Amniotic stem cell (primary cell): ENCODE measurements around the gene DUSP16.

Source experiments
- DNase-seq: peaks from one replicate; lab custom pipeline; 2025; lab: John Stamatoyannopoulos, UW

The DUSP16 gene

GRCh38 chr12:12467688-12468261 lies 94.9 kb downstream of the DUSP16 start:
- no peak for DNase-seq

- DNase-seq = no peak
Measured at GRCh38 chr12:12467264-12467663, 95.4 kb downstream of the DUSP16 start.

DNA sequence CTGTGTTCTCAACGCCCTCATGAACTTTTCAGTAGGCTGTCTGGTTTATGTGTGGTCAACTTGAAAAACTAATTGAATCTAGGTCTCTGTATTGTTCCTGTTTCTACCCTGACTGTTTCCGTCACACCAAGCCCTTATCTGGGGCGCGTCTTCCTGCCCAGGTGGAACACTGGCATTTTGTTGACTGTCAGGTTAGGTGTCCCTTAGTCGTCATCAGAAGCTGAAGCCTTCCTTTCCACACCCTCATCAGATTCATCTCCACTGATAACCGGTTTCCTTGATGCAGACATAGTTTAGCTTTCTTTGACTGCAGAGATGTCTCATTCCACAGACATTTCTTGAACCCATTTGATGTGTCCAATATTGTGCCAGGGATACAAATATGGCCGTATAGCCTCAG lies 96.5 kb downstream of the DUSP16 start:
- DNase-seq = no peak

DNA sequence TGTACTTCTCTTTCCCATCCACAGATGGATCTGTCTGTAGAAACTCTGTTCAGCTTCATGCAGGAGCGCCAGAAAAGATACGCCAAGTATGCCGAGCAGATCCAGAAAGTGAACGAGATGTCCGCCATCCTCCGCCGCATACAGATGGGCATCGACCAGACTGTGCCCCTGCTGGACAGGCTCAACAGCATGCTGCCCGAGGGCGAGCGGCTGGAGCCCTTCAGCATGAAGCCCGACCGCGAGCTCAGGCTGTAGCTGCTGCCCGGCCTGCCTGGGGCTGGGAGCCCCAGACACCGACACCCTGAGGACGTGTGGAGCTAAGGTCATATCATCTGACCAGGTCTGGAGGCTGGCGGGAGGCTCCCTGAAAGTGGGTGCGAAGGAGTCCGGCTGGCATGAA lies 97.1 kb downstream of the DUSP16 start:
- DNase-seq = no peak

GRCh38 chr12:12461923-12462315 lies 100.7 kb downstream of the DUSP16 start:
- no peak for DNase-seq

- no peak for DNase-seq
Measured at GRCh38 chr12:12460935-12461922, 101.4 kb downstream of the DUSP16 start.

DNA sequence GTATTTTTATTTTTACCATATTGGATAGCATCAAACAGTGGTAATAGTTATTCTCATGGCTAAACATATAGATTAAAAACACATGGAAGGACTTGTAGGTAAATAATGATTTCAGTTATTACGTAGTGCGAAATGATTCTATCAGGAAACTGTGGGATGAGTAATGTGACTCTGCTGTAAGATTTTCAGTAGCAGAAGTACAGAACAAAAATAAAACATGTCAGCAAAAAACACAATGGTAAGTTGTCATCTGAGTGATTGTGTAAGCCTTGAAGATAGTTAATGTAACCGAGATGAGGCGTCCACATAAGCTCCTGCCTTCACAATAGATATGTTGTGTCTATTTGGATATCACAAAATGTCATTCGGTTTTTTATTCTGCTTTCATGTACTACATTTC lies 106.0 kb downstream of the DUSP16 start:
- DNase-seq = no peak

DNA sequence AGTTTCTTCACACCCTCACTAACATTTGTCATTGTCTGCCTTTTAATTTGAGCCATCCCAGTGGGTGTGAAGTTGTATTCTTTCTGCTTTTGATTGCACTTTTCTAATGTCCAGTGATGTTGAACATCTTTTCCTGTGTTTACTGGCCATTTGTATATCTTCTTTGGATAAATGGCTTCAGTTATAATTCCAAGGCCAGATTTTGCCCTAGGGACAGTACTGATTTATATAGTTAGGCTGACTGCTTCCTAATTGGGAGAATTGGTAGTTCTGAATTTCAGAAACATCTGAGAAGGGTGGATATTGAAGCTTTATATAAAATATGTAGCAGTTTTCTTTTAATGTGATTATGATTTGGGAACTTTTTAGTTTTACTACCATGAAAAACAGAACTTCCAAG lies 108.3 kb downstream of the DUSP16 start:
- no peak for DNase-seq

- DNase-seq = no peak
Measured at GRCh38 chr12:12453635-12454034, 109.0 kb downstream of the DUSP16 start.

DNA sequence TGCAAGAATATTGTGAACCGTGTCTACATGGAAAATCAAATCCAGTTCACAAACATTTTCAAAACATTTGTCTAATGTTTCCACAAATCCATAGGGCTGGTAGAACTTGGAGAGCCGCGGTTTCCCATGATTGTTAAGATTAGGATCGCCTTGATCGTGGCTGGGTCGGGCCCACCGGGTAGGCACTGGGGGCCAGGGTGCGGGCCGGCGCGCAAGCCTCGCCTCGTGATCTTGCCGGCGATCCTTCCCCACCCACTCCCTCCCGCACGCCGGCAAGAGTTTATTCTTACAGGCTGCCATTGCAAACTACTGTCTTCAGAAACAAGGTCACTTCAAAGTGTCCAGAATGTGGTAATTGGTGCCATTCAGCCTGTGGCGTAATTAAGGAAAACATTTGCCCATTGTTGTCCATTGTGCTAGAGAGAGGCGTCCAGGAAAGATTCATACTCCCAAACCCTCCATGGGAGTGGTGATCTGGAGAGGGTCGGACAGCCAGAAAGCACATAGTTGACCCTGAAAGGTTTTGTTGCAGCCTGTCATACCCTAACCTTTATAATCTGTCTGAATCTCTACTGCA lies 110.2 kb downstream of the DUSP16 start:
- DNase-seq = no peak

GRCh38 chr12:12451098-12451497 lies 111.6 kb downstream of the DUSP16 start:
- no peak for DNase-seq

DNA sequence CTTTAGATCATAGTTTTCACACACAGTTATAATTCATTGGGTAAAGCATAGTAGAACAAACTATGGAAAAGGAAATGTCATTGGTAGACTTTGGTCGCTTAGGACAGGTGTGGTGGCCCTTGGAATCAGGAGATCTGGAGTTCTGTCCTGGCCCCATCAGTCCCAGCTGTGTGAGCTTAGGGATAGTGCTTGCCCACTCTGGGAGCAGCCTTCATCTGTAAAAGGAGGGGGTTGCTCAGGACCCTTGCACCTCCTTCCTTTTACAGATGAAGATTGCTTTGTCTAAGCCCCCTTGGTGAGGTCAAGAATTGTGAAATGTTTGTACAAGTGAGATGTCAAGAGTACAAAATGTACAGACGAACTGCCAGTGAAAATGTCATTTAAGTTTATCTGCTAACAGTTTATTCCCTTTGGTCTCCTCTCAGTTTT lies 112.6 kb downstream of the DUSP16 start:
- no peak for DNase-seq

DNA sequence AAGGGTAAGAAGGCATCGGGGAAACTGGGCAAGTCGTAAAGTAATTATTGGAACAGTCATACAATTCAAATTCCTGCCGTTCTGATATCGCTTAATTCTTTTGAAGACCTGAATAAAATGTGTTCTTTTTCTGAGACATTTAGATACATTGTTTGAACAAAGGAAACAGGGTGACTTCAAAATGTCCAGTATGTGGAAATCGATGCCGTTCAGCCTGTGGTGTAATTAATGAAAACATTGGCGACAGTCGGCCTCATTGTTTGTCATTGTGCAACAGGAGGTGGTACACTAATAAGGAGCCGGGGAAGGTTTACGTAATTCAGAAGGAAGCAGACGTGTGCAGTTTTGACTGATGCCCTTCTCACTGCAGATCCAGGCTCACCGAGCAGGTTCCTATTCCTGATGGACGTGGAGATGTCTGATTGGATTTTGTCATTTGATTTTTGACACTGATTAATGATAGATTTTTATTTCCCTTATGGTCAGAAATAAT lies 113.1 kb downstream of the DUSP16 start:
- no peak for DNase-seq

DNA sequence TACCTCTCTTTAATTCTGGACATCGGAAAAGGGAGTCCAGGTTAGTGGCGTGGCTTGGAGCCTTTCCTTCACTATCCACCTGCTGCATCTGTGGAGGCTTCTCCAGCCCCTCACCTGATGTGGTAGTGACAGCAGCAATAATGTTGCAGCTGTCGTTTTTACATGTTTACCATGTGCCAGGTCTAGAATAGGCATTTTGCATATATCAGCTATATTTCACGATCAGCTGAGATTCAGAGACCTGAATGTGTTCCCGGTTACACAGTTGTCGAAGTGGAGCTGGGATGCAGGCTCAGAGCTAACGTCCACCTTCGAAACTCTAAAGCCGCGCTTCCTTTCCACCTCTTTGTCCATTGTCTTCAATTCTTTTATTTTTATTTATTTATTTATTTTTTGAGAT lies 114.8 kb downstream of the DUSP16 start:
- no peak for DNase-seq

DNA sequence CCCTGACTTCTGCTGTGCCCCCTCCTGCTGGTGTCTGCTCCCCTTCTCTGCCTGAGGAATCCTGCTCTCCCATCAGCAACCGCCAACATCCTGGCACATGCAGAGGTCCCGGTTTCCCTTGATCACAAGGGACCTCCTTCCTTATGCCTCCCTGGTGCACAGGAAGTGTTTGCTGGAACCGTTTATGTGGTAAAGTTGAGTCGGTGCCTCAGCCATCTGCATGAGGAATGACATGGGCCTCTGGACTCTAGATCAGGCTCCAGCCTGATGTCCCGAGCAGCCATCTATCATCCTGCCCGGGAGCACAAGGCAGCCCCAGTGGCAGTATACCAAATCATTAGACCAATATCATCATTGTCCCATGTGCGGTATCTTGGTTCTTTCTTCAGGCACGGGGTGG lies 115.4 kb downstream of the DUSP16 start:
- no peak for DNase-seq

DNA sequence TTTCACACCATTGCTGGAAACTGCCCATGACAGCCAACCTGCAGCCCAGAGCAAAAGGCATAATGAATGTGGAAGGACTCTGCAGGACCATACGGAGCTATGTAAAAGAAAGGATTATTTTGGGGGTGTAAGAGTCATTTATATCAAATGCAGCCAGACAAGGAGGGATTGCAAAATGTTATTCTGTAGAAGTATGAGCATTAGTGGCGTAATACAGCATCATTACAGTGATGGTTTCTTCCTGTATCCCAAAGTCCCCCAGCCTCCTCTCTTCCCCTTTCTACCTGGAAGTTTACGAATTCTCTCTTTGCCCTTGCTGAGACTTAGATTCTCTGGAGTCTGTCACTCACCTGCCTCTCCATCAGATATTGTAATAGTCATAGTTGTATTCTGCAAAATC lies 115.9 kb downstream of the DUSP16 start:
- DNase-seq = no peak

DNA sequence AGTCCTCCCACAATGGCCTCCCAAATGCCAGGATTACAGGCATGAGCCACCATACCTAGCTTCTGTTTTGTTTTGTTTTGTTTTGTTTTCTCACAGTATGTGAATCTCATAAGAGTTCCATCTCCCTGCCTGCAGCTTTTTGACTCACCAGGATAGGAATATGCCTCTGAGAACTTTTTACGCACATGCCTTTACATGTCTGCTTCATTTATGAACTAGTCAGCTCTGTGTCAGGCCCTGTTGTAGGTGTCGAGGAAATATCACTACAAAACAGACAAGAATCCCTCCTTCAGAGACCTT lies 116.8 kb downstream of the DUSP16 start:
- DNase-seq = no peak

DNA sequence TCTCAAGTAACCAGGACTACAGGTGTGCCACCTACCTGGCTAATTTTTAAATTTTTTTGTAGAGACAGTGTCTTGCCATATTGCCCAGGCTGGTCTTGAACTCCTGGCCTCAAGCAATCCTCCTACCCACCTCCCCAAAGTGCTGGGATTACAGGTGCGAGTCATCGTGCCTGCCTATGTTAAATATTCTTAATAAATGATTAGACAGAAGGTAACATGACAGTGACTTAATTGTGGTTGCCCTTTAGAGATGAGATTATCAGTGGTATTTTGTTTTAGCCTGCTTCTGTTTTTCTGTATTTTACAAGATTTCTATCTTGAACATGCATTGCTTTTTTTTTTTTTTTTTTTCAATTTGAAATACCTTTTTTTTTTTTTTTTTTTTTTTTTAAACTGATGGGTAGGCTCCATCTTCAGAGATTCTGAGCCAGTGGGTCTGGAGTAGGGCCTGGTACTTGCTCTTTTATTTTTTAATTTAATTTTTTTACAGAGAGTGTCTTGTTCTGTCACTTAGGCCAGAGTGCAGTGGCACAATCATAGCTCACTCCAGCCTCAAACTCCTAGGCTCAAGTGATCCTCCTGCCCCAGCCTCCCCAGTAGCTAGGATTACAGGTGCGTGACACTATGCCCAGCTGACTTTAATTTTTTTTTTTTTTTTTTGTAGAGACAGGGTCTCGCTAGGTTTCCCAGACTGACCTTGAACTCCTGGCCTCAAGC lies 117.3 kb downstream of the DUSP16 start:
- no peak for DNase-seq

DNA sequence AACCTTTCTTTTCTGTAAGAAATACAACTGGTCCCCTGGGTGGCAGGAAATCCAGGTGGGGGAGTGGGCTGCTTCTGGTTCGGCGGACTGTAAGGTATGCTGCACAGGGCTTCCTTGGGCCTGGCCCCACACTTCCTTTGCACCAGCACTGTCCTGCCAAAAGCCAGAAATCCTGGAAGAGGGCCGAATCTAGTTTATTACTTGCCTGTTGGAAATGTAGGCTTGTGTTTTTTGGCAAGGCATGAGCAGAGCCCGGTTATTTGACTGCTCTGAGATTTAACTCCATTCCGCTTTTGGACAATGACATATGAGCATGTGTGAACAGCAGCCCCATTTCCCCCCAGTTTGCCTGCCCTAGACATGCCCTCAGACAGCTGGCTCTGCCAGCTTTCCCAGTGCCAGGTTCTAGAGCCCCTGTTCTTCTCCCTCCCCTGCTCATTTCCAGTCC lies 119.2 kb downstream of the DUSP16 start:
- no peak for DNase-seq

DNA sequence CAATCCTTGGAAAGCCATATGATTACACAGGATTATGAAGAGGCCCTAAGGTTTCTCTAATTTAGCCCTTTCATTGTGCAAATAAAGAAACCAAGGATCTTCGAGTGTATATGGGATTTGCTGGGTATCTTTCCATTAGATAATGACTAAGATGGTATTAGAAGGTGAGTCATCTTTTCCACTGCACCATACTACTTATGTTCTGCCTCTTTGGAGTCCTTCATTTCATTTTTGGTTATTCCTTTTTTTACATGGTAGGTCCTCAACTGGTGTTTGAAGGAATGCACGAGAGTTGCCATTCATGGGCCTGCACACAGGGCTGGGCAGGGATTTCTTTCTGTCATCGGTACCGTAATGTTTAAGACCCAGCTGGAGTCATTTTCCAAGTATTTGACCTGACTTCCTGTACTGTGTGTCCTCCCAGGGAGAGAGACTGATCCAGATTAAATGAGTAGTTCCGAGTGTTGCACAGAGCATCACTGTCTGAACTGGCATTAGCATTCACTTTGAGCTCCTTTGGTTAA lies 120.1 kb downstream of the DUSP16 start:
- DNase-seq = no peak

DNA sequence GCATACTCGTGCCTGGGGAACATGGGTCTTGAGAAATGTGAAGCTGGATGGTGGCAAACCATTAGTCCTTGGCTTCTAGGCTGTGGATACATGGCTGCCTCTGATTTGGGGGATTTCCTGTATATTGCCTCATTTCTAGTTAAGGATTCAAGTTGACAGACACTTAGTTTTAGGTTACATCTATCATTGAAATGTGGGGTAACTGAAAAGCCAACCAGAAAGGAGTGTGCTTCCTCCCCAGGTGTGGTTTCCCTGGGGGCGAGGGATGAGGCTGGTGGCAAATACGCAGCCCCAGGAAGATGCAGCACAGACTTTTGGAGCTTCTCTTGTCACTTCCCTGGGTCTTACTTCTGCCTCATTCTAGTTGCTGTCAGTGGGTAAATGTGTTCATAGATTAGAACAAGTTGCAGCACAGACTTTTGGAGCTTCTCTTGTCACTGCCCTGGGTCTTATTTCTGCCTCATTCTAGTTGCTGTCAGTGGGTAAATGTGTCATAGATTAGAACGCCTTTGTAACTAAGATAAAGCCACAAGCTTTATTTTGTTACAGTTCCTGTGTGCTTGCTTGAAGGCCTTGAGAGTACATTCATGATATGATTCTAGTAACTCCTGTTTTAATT lies 120.7 kb downstream of the DUSP16 start:
- DNase-seq = no peak

GRCh38 chr12:12441429-12441807 lies 121.2 kb downstream of the DUSP16 start:
- no peak for DNase-seq
